HG02798 (cell line): Measurements from ENCODE around the gene SLC25A41.
"Not testable (repeated sequence)": the region's sequence is repeated elsewhere in the genome, so short reads cannot be mapped to it uniquely, and the experiment has no call there.

Experiments
- ATAC-seq: cut with Tn5 transposase; IDR thresholded peaks from one replicate; pipeline ENCODE4 v1.9.1; 2021; ENCODE audit warnings: mild to moderate bottlenecking; ENCODE audit not compliant: unreplicated experiment, poor library complexity

The SLC25A41 gene

DNA sequence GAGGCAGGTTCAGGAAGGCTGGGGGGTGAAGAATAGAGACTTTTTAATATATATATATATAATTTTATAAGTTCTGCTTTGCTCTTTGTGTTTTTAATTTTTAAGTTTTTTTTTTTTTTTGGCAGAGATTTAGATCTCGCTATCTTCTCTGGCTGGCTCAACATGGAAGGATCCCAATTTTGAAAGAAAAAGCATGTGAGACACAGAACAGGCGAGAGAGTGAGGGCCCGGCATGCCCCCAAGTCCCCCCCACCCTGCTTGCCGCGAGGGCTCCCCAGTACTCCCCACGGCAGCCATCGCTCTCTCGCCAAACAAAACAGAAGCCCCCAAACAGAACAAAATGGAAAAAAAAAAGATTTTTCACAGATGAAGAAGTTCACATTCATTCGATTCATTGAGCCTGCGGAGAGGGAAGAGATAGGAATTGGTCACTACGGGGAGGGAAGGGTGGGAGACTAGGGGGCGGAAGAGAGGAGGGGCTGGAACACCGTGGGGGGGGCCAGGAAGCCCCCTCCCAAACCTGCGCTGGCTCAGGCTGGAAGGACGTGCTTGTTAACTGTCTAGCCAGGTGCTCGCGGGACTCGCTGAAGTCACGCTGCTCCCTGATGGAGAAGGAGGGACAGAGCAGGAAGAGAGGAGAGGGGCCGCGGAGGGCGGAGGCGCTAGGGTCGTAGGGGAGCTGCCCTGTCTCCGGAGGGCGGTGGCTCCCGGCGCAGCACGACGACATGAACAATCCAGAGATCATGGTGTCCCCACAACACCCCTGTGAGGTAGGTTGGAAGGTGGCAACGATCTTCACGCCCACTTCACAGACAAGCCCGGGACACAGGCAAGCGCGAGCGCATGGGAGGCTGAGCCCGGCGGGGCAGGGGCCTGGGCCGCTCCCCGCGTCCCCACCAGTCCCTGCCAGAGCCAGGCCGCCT lies 19.6 kb downstream of the SLC25A41 start:
- ATAC-seq = no peak

DNA sequence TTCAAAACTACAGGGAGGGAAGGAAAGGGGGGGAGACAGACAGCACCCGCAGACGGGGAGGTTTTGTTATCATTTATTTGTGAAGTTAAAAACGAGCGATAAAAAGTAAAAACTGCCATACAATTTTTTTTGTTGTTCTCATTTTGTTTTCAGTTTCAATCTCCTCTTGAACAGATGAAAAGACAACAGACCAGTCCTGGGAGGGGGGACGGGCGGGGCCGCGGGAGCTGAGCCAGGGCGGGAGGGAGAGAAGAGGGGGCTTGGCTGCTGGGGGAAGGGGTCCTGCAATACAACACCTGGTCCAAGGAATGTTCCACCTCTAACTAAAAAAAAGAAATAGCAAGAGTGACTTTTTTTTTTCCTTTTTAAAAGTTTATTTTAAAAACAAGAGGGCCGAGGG lies 20.3 kb downstream of the SLC25A41 start:
- ATAC-seq = no peak

DNA sequence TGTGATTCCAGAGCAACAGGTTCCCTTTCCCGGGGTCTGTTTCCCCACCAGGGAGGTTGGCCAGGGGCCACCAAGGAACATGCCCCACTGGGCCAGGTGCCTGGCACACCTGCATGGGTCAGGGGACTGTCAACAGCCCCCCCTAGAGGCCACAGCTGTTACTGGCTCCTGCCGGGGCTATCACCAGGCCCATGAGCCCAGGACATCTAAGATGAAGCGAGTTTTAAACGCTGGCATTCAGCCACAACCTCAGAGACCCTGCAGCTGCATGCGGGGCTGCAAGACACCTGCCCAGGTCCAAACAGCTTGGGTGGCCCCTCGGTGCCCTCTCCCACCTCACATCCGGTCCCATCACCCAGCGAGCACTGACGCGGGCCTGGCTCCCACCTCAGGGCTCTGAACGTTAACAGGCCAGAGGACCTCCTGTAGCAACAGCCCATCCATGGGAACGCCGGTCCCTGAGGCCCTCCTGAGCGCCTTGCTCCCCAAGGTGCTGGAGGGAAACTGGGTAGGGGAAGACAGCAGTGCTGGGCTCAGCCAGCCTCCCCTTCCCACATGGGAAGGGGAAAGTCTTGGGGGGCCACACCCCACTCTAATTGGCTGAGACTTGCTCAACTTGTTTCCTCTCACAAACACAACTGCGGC lies 21.0 kb downstream of the SLC25A41 start:
- no peak for ATAC-seq

DNA sequence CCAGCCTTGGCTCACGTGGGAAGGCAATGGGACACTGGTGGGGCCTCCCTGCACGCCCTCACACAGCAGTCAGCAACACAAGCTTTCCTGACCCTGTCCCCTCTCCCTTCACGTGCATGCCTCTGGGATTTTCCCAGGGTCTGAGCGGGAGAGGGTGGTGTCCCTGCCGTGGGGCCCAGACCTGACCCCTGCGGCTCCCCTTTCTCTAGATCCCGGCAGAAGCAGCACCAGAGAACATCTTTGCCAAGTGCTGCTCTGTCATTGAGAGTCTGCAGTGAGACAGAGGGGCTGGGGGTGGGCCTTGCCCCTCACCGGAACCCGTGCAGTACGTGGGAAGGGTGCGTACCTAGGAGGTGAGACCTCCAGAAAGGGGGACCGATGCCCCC lies 21.5 kb downstream of the SLC25A41 start:
- ATAC-seq = no peak

DNA sequence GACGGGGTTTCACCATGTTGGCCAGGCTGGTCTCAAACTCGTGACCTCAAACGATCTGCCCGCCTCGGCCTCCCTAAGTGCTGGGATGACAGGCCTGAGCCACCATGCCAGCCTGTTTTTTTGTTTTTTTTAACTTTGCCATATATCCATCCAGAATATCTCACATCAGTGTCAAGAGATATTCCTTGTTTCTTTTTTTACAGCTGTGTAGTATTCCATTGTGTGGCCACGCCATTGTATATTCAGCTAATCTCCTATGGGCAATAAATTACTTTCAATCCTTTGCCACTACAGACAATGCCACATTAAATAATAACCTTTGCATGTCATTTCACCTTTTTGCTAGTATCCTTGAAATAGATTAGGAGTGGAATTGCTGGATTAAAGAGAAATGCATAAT lies 24.2 kb downstream of the SLC25A41 start:
- no peak for ATAC-seq

DNA sequence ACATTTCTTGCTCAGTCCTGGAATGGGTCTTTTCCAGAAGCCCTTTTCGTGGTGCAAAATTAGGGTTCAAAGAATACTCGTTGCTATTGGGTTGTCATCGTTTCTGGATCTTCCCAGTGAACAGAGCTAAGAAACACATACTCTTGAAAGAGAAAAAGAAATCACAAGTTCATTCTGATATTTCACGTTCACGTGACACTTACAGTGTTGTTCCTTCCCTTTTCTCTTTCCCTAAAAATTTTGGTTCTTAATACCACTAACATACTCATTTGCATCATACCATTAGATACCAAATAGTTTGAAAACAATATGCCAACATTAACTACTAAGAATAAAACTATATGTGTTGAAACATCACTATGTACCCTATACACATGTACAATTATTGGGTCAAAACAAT lies 27.2 kb downstream of the SLC25A41 start:
- ATAC-seq = no peak

DNA sequence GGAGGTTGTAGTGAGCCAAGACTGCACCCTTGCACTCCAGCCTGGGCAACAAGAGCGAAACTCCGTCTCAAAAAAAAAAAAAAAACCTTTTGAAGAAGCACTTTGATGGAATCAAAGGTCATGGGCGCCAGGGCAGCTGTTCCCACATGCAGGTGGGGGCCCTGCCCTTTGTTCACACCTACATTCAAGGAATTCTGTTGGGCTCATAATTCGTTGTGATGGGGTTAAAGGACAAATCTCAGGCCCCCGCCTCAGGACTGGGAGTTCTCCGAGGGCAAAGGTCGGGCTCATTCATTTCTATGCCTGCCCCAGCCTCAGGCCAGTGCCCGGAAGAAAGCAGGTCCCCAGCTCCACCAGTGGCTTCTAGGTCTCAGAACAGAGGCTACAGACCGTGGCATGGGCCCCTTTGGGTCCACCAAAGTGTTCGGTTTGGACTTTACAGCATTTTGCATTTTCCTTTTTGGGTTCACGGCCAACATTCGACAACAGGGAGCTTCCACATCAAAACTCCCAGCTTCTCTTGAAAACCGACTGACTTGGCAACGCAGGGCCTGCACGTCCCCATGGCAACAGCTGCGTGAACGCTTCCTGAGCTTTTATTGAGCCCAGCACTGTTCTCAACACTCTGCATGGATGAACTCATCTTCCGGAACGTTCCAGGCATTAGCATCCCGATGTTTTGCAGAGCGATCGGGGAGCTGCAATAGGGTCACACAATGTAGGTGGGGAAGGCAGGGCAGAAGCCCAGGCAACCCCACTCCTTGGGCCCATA lies 30.5 kb downstream of the SLC25A41 start:
- no peak for ATAC-seq

DNA sequence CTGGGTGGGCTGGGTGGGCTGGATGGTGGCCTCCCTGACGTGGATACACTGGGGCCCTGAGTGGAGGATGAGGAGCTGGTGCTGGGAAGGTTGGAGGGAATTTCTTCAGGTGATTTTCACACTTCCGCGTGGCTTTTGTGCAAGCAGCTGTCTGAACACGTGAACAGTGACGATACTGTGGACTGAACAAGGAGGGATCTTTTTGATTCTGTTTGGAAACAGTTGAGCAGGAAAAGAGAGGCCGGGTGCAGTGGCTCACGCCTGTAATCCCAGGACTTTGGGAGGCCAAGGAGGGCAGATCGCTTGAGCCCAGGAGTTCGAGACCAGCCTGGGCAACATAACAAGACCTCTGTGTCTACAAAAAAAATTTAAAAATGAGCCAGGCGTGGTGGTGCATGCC lies 31.5 kb downstream of the SLC25A41 start:
- no peak for ATAC-seq

DNA sequence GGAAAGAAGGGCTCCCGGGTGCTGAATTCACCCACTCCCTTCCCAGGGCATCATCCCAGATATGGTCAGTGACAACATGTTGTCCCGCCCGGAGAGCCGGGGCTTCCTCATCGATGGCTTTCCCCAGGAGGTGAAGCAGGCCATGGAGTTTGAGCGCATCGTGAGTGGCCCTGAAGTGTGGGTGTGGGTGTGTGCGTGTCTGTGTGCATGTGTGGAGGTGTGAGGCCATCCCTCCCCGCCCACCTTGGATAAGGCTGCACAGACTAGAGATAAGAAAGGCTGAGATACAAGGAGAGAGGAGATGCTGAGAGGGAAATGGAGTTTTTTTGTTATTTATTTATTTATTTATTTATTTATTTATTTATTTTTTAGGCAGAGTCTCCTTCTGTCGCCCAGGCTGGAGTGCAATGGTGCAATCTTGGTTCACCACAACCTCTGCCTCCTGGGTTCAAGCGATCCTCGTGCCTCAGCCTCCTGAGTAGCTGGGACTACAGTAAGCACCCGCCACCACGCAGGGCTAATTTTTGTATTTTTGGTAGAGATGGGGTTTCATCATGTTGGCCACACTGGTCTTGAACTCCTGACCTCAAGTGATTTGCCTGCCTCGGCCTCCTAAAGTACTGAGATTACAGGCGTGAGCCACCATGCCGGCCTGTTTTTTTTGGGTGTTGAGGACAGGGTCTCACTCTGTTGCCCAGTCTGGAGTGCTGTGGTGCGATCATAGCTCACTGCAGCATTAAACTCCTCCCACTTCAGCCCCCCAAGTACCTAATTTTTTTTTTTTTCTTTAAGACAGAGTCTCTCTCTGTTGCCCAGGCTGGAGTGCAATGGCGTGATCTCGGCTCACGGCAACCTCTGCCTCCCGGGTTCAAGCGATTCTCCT lies 33.3 kb downstream of the SLC25A41 start:
- ATAC-seq = not testable (repeated sequence)

DNA sequence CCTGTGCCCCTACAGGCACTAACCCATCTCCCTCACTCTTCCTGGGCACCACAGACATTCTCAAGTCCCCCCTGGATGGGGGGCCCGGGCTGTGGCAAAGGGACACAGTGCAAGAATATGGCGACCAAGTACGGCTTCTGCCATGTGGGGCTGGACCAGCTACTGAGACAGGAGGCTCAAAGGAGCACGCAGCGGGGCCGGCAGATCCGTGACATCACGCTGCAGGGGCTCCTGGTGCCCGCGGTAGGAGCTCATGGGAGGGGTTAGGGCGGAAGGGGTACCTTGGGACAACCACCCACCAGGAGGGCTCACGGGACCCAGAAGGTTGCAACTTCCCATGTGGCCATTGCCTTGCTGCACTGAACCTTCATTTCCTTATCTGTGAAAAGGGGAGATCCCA lies 37.3 kb downstream of the SLC25A41 start:
- no peak for ATAC-seq

DNA sequence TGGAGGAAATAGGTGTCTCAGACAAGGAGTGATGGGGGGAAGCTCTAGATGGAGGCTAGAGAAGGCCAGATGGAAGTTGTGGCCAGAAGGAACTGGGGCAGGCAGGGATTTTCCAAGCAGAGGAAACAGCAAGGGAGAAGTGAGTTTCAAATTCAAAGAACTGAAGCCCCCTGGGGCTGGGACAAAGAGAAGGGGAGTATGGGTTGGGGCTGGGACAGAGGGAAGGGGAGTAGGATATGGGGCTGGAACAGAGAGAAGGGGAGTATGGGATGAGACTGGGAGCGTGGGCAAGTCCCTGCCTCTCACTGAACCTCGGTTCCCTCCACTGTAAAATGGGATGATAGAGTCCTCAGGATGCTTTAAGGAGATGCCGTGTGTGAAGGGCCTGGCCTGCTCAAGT lies 38.7 kb downstream of the SLC25A41 start:
- ATAC-seq = no peak

DNA sequence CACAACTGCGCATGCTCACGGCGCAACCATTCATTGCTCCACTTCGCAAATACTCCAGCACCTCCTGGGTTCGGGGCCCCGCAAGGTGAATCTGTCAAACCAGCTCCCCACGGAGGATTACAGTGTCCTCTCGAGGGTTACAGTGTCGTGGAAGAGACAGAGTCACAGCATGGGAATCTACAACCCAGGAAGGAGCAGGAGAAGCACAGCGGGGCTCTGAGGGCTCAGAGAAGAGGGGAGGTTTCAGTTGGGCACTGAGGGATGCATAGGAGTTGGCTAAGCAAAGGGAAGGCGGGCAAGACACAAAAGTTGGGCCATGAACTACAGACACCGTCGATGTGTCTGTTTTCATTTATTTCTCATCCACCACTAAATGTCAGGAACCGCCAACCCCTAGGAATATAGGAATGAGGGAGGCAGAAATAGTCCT lies 39.6 kb downstream of the SLC25A41 start:
- ATAC-seq = no peak

DNA sequence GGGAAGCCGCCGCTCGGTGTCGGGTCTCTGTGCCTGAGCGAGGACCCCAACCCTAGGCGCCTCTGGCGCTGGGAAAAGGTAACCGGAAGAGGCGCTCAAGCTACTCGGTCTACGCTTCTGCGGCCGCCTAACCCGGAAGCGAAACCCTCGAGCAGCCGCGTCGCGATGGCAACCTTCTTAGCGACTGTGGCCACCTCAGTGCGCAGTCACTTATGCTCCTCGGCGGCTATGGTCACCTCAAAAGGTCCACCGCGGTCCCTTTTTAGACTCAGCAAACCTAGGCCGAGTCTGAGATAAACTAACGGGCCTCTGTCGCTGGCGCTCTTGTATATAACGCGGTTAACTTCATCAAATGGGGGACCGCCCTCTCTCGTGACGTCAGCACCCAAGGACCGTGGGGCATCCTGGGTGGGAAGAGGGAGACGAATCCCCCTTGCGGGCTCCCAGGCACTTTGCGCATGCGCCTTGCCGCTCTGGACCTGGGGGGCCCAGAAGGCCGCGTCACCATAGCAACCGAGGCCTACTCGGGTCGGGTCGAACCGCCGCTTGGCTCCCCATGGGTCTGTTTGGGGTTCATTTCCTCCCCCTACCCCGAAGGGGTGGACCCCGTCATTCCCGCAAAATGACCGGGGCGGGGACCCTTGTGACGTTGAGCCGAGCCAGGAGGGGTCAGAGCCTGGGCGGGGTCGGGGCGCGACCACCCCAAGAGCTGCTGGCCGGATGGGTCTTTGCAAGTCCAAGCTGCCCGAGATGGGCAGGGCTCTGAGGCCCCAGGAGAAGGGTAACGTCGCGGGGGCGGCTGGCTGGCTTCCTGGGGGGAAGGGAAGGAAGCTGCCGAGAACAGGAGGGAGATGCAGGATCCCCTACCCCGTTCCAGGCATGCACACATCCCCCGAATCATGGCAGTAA lies 40.2 kb downstream of the SLC25A41 start, which contains the start of gene GTF2F1:
Gene GTF2F1 (minus strand): TSS at position 91 of the 909 bp plus-strand sequence. CDS start 169 bp downstream, outside the sequence.
- peak; percentile 88 for ATAC-seq

DNA sequence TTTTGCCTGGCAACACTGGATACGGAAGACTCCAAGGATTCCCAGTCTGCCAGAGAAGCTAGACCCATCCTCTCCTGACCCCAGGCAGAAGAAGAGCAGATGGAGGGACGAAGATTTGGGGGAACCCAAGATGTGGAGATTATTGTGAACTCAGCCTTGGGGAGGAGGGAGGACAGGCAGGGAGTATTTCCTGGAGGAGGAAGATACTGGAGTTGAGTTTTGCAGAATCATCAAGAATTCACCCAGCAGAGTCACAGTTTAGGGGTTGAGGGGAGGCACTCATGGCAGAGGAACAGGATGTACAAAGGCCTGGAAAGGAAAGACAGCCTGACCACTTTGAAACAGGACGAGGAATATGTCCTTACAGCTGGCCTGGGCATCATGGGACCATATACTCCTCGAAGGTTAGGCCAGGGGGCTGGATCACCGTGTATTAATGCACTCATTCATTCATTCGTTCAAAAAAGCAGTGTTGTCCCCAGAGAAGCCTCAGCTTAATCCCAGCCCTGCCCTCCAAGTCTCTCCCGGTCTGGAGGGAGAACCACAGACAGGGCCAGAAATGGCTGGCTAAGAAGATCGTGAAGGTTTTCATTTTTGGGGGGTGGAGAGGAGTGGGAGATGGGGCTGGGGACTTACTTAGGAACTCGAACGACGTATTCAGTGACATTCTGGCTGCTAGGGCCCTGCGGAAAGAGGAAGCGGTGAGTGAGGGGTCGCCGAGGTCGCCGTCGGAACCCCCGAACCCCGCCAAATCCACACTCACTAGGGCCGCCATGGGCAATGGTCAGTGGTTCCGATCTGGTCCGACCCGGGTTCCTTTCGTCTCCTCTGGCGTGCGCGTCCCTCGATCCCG lies 41.1 kb downstream of the SLC25A41 start:
- no peak for ATAC-seq

DNA sequence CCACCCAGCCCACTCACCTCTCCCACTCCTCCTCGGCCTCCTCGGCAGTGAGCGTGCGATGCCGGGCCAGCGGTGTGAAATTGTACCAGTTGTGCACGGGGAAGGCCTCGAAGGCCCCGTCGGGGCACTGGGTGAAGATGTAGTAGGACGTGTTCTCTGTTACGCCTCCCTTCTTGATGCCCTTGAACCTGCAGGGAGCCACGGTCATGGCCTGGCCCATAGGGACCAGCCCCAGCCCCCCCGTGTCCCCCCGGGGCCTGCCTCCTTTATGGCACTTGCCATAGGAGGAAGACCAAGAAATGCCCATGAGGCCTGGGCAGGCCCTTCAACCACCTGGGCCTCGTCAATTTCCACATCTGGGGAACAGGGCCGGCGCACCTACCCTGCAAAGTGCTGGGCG lies 46.2 kb downstream of the SLC25A41 start:
- no peak for ATAC-seq

DNA sequence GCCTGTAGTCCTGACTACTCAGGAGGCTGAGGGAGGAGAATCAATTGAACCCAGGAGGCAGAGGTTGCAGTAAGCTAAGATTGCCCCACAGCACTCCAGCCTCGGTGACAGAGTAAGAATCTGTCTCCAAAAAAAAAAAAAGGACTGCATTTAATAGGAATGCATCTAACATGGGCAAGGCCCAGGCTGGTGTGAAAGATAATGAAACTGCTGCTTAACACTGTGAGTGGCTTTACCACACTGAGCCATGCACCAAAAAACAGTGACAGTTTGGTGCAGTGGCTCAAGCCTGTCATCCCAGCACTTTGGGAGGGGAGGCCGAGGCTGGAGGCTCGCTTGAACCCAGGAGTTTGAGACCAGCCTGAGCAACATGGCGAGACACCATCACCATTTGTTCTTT lies 49.2 kb downstream of the SLC25A41 start:
- no peak for ATAC-seq

DNA sequence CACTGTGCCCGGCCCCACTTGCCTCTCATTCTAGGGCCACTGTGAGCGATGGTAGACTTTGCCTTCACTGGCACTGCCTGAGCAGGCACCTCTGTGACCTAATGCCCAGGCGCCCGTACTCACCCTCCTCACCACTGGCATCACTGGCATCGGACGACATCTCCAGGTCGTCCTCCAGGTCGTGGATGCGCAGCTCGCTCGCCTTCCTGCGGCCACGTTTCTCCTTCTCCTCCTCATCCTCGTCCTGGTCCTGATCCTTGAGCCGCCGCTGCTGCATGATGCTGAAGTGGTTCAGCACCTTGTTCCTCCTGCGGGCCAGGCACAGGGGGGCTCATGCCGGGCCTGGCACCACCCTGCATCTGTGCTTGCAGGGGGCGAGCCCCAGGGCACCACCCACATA lies 50.4 kb downstream of the SLC25A41 start:
- ATAC-seq = no peak
